C1 segment of cervical spinal cord (tissue), 14 donors: Measurements from ENCODE around the gene PRRT1.
"Not testable (repeated sequence)": the region's sequence is repeated elsewhere in the genome, so short reads cannot be mapped to it uniquely, and the experiment has no call there.

ENCODE experiments used
- DNase-seq, 14 donors: peaks; one replicate each; lab custom pipeline; 2025; lab: John Stamatoyannopoulos, UW

The PRRT1 gene

GRCh38 chr6:32126880-32127279, 24.9 kb downstream of the PRRT1 start:
- DNase-seq, result no peak

- DNase-seq, result peak in 1 of 14 donors; percentile 52
These were observed 28.1 kb downstream of the PRRT1 start for GRCh38 chr6:32123681-32124080.

GRCh38 chr6:32120573-32121059, 31.1 kb downstream of the PRRT1 start:
- DNase-seq, result no peak

- DNase-seq, result peak; percentile 10 to 85 (median 68)
These were observed 32.7 kb downstream of the PRRT1 start for GRCh38 chr6:32118782-32119628.

- no peak for DNase-seq
These were observed 34.3 kb downstream of the PRRT1 start for GRCh38 chr6:32117461-32117860.

- DNase-seq, result no peak
These were observed 35.1 kb downstream of the PRRT1 start for GRCh38 chr6:32116674-32117073.

- no peak for DNase-seq
These were observed 36.1 kb downstream of the PRRT1 start for GRCh38 chr6:32115623-32116022.

GRCh38 chr6:32114796-32115195, 36.9 kb downstream of the PRRT1 start:
- no peak for DNase-seq

- DNase-seq, result peak in 10 of 14 donors; percentile 25 to 83 (median 60)
These were observed 38.1 kb downstream of the PRRT1 start for GRCh38 chr6:32113386-32114352.

GRCh38 chr6:32112431-32112980, 39.2 kb downstream of the PRRT1 start:
- no peak for DNase-seq

- no peak for DNase-seq
These were observed 40.2 kb downstream of the PRRT1 start for GRCh38 chr6:32111424-32112066.

- peak in 1 of 14 donors; percentile 20 for DNase-seq
These were observed 41.1 kb downstream of the PRRT1 start for GRCh38 chr6:32110632-32111031.

- DNase-seq, result no peak
These were observed 42.0 kb downstream of the PRRT1 start for GRCh38 chr6:32109765-32110160.

- DNase-seq, result no peak
These were observed 42.5 kb downstream of the PRRT1 start, which contains the start of gene TNXB for GRCh38 chr6:32109114-32109764. Gene TNXB, minus strand, starts transcription at chr6:32109338. Its CDS starts 11,140 bp downstream, at chr6:32098198.

- no peak for DNase-seq
These were observed 43.0 kb downstream of the PRRT1 start for GRCh38 chr6:32108727-32109113.

GRCh38 chr6:32108094-32108627, 43.6 kb downstream of the PRRT1 start:
- DNase-seq, result no peak

- peak in 1 of 14 donors; percentile 24 for DNase-seq
These were observed 44.3 kb downstream of the PRRT1 start for GRCh38 chr6:32107406-32107805.

- no peak for DNase-seq
These were observed 46.3 kb downstream of the PRRT1 start for GRCh38 chr6:32105433-32105832.

GRCh38 chr6:32102255-32102654, 49.5 kb downstream of the PRRT1 start:
- DNase-seq, result no peak

GRCh38 chr6:32100251-32100650, 51.5 kb downstream of the PRRT1 start:
- DNase-seq, result not testable (repeated sequence)
